22Rv1 (cell line): Measurements from ENCODE around the gene SCAPER.

Experiments
- ZFX ChIP-seq: fragments of 450-650 bp; IDR thresholded peaks from 2 replicates; pipeline ENCODE4 v1.6.1; 2017; ENCODE audit warnings: antibody characterized with exemption, borderline replicate concordance
- TF ChIP-seq, protein P1 (sequence below): fragments of 450-650 bp; IDR thresholded peaks from 2 replicates; pipeline ENCODE4 v1.5.1; 2017; ENCODE audit warnings: mild to moderate bottlenecking

DNA sequence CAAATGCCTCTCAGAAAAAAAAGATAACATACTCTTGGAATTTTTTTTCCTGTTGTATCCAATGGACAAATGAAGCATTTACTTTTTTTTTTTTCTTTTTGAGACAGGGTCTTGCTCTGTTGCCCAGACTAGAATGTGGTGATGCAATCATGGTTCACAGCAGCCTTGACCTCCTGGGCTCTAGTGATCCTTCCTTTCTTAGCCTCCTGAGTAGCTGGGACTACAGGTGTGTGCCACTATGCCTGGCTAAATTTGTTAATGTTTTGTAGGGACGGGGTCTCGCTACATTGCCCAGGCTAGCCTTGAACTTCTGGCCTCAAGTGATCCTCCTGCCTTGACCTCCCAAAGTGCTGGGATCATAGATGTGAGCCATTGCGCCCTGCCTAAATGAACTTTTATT, 401.3 kb downstream of the SCAPER start:
- TF ChIP-seq, protein P1, sequence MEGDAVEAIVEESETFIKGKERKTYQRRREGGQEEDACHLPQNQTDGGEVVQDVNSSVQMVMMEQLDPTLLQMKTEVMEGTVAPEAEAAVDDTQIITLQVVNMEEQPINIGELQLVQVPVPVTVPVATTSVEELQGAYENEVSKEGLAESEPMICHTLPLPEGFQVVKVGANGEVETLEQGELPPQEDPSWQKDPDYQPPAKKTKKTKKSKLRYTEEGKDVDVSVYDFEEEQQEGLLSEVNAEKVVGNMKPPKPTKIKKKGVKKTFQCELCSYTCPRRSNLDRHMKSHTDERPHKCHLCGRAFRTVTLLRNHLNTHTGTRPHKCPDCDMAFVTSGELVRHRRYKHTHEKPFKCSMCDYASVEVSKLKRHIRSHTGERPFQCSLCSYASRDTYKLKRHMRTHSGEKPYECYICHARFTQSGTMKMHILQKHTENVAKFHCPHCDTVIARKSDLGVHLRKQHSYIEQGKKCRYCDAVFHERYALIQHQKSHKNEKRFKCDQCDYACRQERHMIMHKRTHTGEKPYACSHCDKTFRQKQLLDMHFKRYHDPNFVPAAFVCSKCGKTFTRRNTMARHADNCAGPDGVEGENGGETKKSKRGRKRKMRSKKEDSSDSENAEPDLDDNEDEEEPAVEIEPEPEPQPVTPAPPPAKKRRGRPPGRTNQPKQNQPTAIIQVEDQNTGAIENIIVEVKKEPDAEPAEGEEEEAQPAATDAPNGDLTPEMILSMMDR, result no peak
- no peak for TF ChIP-seq ZFX
